Measurements from ENCODE around the gene INSC. TPM values are rescaled to one million over a fixed set of nuclear protein-coding genes. Genes with fewer than 3 reads are reported as not detected.
A peak's percentile ranks its signal among the peaks of the same experiment; 100 is the strongest.
"Not testable (repeated sequence)": the region's sequence is repeated elsewhere in the genome, so short reads cannot be mapped to it uniquely, and the experiment has no call there.

Gene INSC
- 0.23 TPM for total RNA-seq (ENCODE audit: unreplicated experiment)
- long read RNA-seq: 0 reads

DNA sequence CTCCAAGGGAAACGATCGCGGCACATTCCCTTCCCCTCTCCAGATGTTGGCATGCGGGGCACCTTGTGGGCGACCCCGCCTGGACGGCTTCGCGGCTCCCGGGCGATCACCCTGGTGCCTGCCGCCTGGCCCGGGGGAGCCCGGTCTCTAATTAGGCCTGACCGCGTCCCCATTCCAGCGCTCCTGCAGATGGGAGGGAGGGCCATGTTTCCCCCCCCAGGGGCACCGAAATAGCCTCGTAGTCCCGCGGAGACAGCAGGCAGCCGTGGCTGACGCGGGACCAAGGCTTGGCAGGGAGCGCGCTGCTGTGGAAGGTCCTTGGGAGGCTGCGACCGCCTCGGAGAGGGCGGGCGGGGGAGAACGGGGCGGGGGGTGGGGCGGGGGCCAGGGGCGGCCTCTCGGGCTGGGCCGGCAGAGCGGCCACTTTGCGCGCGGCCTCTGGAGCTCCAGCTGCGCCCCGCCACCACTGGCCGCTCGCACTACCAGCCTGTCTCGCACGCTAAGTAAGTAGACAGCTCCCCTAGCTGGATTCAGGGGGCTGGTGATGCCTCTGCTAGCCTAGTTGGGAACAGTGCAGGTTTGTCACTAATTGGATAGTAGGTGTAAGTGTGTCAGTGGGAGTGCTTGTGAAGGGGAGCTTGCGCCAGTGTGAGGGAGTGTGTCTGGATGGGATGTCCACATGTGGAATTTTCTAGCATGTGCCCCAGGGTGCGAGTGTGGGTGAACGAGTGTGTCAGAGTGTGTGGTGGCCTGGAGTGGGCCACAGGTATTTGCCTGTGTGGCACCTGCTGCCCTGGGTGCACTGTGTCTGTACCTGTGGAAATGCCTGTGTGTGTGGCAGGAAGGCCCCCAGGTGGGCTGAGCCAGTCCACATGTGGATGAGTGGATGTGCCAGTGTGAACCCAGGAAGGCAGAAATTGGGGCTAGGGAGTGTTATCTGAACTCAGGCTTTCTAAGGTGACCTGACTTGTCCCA, at the start of gene INSC:
INSC (plus strand) TSS at position 423 of the 975 bp plus-strand sequence. CDS start 34,252 bp downstream, outside the sequence.
- Mint-ChIP-seq H3K27me3 (ENCODE audit: unreplicated experiment) (peaks cover 21% of the 10 kb centered on the region), H3K4me1 (ENCODE audit: unreplicated experiment) (peaks cover 4% of the 10 kb centered on the region), H3K36me3 (ENCODE audit: low read depth, unreplicated experiment) (no peaks in the 10 kb centered on the region), H3K9me3 (ENCODE audit: unreplicated experiment) (no peaks in the 10 kb centered on the region), H3K4me3 (ENCODE audit: unreplicated experiment) (no peak within 1 kb of the TSS), H3K27ac (ENCODE audit: unreplicated experiment) (no peak within 1 kb of the TSS)
- peak; percentile 20 for DNase-seq (ENCODE audit: low spot score)
- TF ChIP-seq, protein P1, sequence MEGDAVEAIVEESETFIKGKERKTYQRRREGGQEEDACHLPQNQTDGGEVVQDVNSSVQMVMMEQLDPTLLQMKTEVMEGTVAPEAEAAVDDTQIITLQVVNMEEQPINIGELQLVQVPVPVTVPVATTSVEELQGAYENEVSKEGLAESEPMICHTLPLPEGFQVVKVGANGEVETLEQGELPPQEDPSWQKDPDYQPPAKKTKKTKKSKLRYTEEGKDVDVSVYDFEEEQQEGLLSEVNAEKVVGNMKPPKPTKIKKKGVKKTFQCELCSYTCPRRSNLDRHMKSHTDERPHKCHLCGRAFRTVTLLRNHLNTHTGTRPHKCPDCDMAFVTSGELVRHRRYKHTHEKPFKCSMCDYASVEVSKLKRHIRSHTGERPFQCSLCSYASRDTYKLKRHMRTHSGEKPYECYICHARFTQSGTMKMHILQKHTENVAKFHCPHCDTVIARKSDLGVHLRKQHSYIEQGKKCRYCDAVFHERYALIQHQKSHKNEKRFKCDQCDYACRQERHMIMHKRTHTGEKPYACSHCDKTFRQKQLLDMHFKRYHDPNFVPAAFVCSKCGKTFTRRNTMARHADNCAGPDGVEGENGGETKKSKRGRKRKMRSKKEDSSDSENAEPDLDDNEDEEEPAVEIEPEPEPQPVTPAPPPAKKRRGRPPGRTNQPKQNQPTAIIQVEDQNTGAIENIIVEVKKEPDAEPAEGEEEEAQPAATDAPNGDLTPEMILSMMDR (IDR thresholded peaks at IDR 0.05; ENCODE audit: unreplicated experiment): no peak

GRCh38 chr11:15069751-15070150, 45.0 kb upstream of the INSC start:
- H3K27ac Mint-ChIP-seq (ENCODE audit: unreplicated experiment); H3K4me3 Mint-ChIP-seq (ENCODE audit: unreplicated experiment); H3K9me3 Mint-ChIP-seq (ENCODE audit: unreplicated experiment); DNase-seq (ENCODE audit: low spot score); H3K4me1 Mint-ChIP-seq (ENCODE audit: unreplicated experiment): not testable (repeated sequence)
- H3K36me3 Mint-ChIP-seq (ENCODE audit: low read depth, unreplicated experiment): peaks cover 11% of the 10 kb centered on the region
- H3K27me3 Mint-ChIP-seq (ENCODE audit: unreplicated experiment): peaks cover 13% of the 10 kb centered on the region

DNA sequence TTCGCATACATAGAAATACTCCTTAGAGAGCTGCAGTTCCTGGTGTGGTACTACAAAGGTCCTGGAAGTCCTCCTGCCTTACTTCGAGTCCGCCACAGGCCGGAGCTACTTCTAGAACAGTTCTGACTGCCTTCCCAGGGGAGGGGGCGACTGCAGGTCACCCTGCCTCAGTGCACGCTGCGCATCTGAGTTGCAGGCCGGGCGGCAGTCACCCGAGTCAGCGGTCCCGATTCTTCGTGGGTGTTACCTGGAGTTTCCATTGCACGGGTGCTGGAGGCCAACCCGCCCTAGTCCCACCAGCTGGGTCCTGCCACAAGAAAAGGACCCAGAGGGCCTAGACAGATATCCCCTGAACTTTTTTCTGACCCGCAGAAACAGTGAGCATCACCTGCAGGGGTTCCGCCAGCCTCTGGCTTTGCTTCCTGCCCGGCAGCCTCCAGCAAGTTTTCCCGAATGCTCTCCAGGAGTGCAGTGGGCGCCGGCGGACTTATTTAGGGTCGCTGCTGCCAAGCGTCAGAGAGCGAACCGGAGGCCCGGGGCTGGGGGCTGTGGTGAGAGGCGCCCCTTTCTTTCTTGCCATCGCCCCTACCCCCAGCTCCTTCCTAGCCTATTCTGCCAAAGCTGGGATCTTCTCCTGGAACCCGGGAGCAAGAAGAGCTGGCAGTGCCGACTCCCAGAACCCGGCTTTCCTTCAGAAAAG, 43.0 kb upstream of the INSC start:
- H3K27me3 Mint-ChIP-seq (ENCODE audit: unreplicated experiment): peaks cover 19% of the 10 kb centered on the region
- H3K4me3 Mint-ChIP-seq (ENCODE audit: unreplicated experiment): no peak overlapping the region
- TF ChIP-seq, protein P1 (IDR thresholded peaks at IDR 0.05; ENCODE audit: unreplicated experiment): no peak
- peaks cover 11% of the 10 kb centered on the region for H3K36me3 Mint-ChIP-seq (ENCODE audit: low read depth, unreplicated experiment)
- H3K4me1 Mint-ChIP-seq (ENCODE audit: unreplicated experiment): peaks cover 10% of the 10 kb centered on the region
- H3K27ac Mint-ChIP-seq (ENCODE audit: unreplicated experiment): no peak overlapping the region
- DNase-seq (ENCODE audit: low spot score): no peak
- H3K9me3 Mint-ChIP-seq (ENCODE audit: unreplicated experiment): peaks cover 8% of the 10 kb centered on the region

- no peak for DNase-seq (ENCODE audit: low spot score)
- TF ChIP-seq, protein P1 (IDR thresholded peaks at IDR 0.05; ENCODE audit: unreplicated experiment): no peak
- H3K27ac Mint-ChIP-seq (ENCODE audit: unreplicated experiment): no peak overlapping the region
- H3K9me3 Mint-ChIP-seq (ENCODE audit: unreplicated experiment): peaks cover 8% of the 10 kb centered on the region
- H3K27me3 Mint-ChIP-seq (ENCODE audit: unreplicated experiment): peaks cover 19% of the 10 kb centered on the region
- no peak overlapping the region for H3K4me3 Mint-ChIP-seq (ENCODE audit: unreplicated experiment)
- peaks cover 10% of the 10 kb centered on the region for H3K4me1 Mint-ChIP-seq (ENCODE audit: unreplicated experiment)
- H3K36me3 Mint-ChIP-seq (ENCODE audit: low read depth, unreplicated experiment): peaks cover 11% of the 10 kb centered on the region
Observed at GRCh38 chr11:15072551-15073143, 42.1 kb upstream of the INSC start.
